Body of pancreas (tissue), 4 donors: Measurements from ENCODE around the gene SNRNP200. TPM values are rescaled to one million over a fixed set of nuclear protein-coding genes. Genes with fewer than 3 reads are reported as not detected.

ENCODE experiments used
- ATAC-seq: fragments of 150-250 bp; one replicate; pipeline ENCODE4 v1.9.1; 2016
- DNase-seq, 4 donors: peaks; one replicate each; pipeline ENCODE4 v3.0.0-alpha.2; 2019
- H3K27ac ChIP-seq, 4 donors: fragments of 200-600 bp; sonication (generic); 1 replicate in 3 of 4; 2 replicates in 1 of 4; pipeline versions ENCODE4 v1.5.1 to v1.6.1; 2016 to 2019; ENCODE audit warnings: mild to moderate bottlenecking in 1 of 4, mixed read lengths in 1 of 4, moderate library complexity in 1 of 4
- H3K27me3 ChIP-seq, 2 donors: fragments of 200-600 bp; sonication (generic); one replicate each; pipeline ENCODE4 v1.6.0; 2016; ENCODE audit warnings: mild to moderate bottlenecking in 1 of 2
- H3K36me3 ChIP-seq, 2 donors: fragments of 200-600 bp; sonication (generic); replicated peaks in 1 of 2; 2 replicates each; pipeline ENCODE4 v1.5.1; 2016; ENCODE audit warnings: low read depth in 2 of 2; ENCODE audit not compliant: insufficient read depth in 1 of 2
- H3K4me1 ChIP-seq: fragments of 200-600 bp; sonication (generic); one replicate; pipeline ENCODE4 v1.6.0; 2016
- H3K4me3 ChIP-seq, 2 donors: fragments of 200-600 bp; sonication (generic); 1 replicate in 1 of 2; 2 replicates in 1 of 2; pipeline ENCODE4 v1.5.1; 2016 to 2019
- H3K9me3 ChIP-seq, 3 donors: fragments of 200-600 bp; sonication (generic); 1 replicate in 2 of 3; 2 replicates in 1 of 3; pipeline ENCODE4 v1.5.1; 2016
- POLR2A ChIP-seq, 3 donors: fragments of 450-650 bp; IDR thresholded peaks; one replicate each; pipeline ENCODE4 v1.6.1; 2016; ENCODE audit warnings: antibody characterized with exemption in 3 of 3, mild to moderate bottlenecking in 2 of 3
- WGBS, 2 donors: methylation state at CpG; one replicate each; pipeline ENCODE4 v1.1.5; 2017; 5-methylcytosine and 5-hydroxymethylcytosine counted together
- intact Hi-C: fragments of 100-400 bp; cut with DNase I; formaldehyde crosslinking; loops from one replicate; pipeline ENCODE4 v1.15.1; 2023
- total RNA-seq, 2 donors: library from RNA; depleted of rRNA; stranded (reverse); fragments of >200 nt; gene quantifications; one replicate each; pipeline ENCODE4 v1.1.0, GENCODE V29; 2016
- TF ChIP-seq, protein P1 (sequence below), 7 experiments: fragments of 450-650 bp in 4 of 7; fragments of 200-600 bp in 3 of 7; sonication (generic) in 3 of 7; IDR thresholded peaks; one replicate each; pipeline ENCODE4 v1.5.1; 2016 to 2019; ENCODE audit warnings: antibody characterized with exemption in 7 of 7

Gene SNRNP200
- total RNA-seq, 2 donors from 2014 or later = 58.1 to 110 TPM

DNA sequence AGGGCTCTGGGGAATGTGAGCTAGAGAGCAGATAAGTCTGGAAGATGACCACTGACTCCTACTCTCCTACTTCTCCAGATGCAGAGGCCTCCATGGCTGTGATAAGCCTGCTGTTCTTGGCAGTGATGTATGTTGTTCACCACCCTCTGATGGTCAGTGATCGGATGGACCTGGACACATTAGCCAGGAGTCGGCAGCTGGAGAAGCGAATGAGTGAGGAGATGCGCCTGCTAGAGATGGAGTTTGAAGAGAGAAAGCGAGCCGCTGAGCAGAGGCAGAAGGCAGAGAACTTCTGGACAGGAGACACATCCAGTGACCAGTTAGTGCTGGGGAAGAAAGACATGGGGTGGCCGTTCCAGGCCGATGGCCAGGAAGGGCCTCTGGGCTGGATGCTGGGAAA lies 21.2 kb upstream of the SNRNP200 start:
- TF ChIP-seq, protein P1, sequence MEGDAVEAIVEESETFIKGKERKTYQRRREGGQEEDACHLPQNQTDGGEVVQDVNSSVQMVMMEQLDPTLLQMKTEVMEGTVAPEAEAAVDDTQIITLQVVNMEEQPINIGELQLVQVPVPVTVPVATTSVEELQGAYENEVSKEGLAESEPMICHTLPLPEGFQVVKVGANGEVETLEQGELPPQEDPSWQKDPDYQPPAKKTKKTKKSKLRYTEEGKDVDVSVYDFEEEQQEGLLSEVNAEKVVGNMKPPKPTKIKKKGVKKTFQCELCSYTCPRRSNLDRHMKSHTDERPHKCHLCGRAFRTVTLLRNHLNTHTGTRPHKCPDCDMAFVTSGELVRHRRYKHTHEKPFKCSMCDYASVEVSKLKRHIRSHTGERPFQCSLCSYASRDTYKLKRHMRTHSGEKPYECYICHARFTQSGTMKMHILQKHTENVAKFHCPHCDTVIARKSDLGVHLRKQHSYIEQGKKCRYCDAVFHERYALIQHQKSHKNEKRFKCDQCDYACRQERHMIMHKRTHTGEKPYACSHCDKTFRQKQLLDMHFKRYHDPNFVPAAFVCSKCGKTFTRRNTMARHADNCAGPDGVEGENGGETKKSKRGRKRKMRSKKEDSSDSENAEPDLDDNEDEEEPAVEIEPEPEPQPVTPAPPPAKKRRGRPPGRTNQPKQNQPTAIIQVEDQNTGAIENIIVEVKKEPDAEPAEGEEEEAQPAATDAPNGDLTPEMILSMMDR (IDR thresholded peaks at IDR 0.05) = no peak
- TF ChIP-seq POLR2A (IDR thresholded peaks at IDR 0.05) = no peak
- peaks cover 16% of the 10 kb centered on the region for H3K4me1 ChIP-seq
- no peaks in the 10 kb centered on the region for H3K36me3 ChIP-seq
- no peak for DNase-seq
- ATAC-seq = no peak
- no peak overlapping the region for H3K27ac ChIP-seq
- WGBS, 2 donors = 95 to 96% methylated on average over 8 of the region's 8 CpGs
- intact Hi-C loops = no loop called here
- H3K27me3 ChIP-seq = peaks cover 0 to 7% of the 10 kb centered on the region in 2 donors
- H3K9me3 ChIP-seq = no peaks in the 10 kb centered on the region
- H3K4me3 ChIP-seq = no peak overlapping the region

GRCh38 chr2:96325884-96326255 lies 20.5 kb upstream of the SNRNP200 start:
- ATAC-seq = no peak
- no peaks in the 10 kb centered on the region for H3K36me3 ChIP-seq
- H3K27ac ChIP-seq = no peak overlapping the region
- intact Hi-C loops = no loop called here
- peak in 2 of 4 donors; percentile 10 to 14 for DNase-seq
- peak overlapping the region; percentile 36 to 47 for H3K4me3 ChIP-seq
- WGBS, 2 donors = 19 to 72% methylated on average over 5 to 8 of the region's 8 CpGs
- no peaks in the 10 kb centered on the region for H3K9me3 ChIP-seq
- H3K27me3 ChIP-seq = peaks cover 0 to 7% of the 10 kb centered on the region in 2 donors
- H3K4me1 ChIP-seq = peaks cover 20% of the 10 kb centered on the region
- TF ChIP-seq, protein P1 (IDR thresholded peaks at IDR 0.05) = no peak
- peak in 1 of 3 donors; percentile 20 for TF ChIP-seq POLR2A (IDR thresholded peaks at IDR 0.05)

- H3K36me3 ChIP-seq = no peaks in the 10 kb centered on the region
- intact Hi-C loops = no loop called here
- TF ChIP-seq, protein P1 (IDR thresholded peaks at IDR 0.05) = no peak
- no peak for TF ChIP-seq POLR2A (IDR thresholded peaks at IDR 0.05)
- peak within 1 kb of the TSS; percentile 36 to 47 for H3K4me3 ChIP-seq
- ATAC-seq (peak; percentile 31), DNase-seq (peak in 2 of 4 donors; percentile 22 to 24)
- peaks cover 0 to 7% of the 10 kb centered on the region in 2 donors for H3K27me3 ChIP-seq
- 3 to 7% methylated on average over 13 to 57 of the region's 58 CpGs for WGBS, 2 donors
- H3K27ac ChIP-seq = no peak within 1 kb of the TSS
- no peaks in the 10 kb centered on the region for H3K9me3 ChIP-seq
- H3K4me1 ChIP-seq = peaks cover 21% of the 10 kb centered on the region
Measured at GRCh38 chr2:96325041-96325883, 19.9 kb upstream of the SNRNP200 start, which contains the start of gene ITPRIPL1. Gene ITPRIPL1 (plus strand): TSS chr2:96325317. CDS start chr2:96325840, 523 bp downstream.

DNA sequence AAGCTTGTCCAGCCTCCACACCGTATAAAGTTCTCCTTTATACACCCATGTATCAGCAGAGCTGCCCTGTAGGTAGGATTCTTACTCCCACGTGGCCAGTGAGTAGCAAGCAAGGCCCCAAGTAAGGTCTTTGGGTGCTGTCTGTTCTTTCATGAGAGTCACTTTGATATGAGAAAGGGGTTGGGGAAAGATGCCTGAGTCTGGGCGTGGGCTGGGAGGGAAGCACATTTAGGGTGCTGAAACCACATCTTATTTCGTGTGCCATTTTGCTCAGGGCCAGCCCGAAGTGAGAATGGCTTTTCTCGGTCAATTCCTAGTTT lies 19.3 kb upstream of the SNRNP200 start:
- intact Hi-C loops = no loop called here
- no peak for ATAC-seq
- peaks cover 0 to 7% of the 10 kb centered on the region in 2 donors for H3K27me3 ChIP-seq
- no peak for DNase-seq
- no peaks in the 10 kb centered on the region for H3K36me3 ChIP-seq
- 51 to 58% methylated on average over 6 of the region's 6 CpGs for WGBS, 2 donors
- TF ChIP-seq, protein P1 (IDR thresholded peaks at IDR 0.05) = no peak
- TF ChIP-seq POLR2A (IDR thresholded peaks at IDR 0.05) = no peak
- no peak overlapping the region for H3K27ac ChIP-seq
- H3K4me3 ChIP-seq = no peak overlapping the region
- no peaks in the 10 kb centered on the region for H3K9me3 ChIP-seq
- H3K4me1 ChIP-seq = peaks cover 21% of the 10 kb centered on the region
